ENCODE data around the gene PTPA.

PTPA gene

GRCh38 chr9:129141066-129142041, 30.1 kb downstream of the PTPA start:
- no peak for DNase-seq (ENCODE audit: extremely low read depth, low read depth)
- H3K4me3 ChIP-seq (replicated peaks; ENCODE audit: low read depth, low read length): peak overlapping the region; percentile 62

GRCh38 chr9:129142138-129142935, 31.1 kb downstream of the PTPA start:
- no peak for DNase-seq (ENCODE audit: extremely low read depth, low read depth)
- peak overlapping the region; percentile 62 for H3K4me3 ChIP-seq (replicated peaks; ENCODE audit: low read depth, low read length)
- no peak for TF ChIP-seq CTCF (IDR thresholded peaks at IDR 0.05; ENCODE audit: low read depth, low read length, missing control alignments)

More at GRCh38 chr9:129141066-129142041, 30.1 kb downstream of the PTPA start:
- TF ChIP-seq CTCF (IDR thresholded peaks at IDR 0.05; ENCODE audit: low read depth, low read length, missing control alignments): no peak

- peak overlapping the region; percentile 62 for H3K4me3 ChIP-seq (replicated peaks; ENCODE audit: low read depth, low read length)
- DNase-seq (ENCODE audit: extremely low read depth, low read depth): peak; percentile 85
- TF ChIP-seq CTCF (IDR thresholded peaks at IDR 0.05; ENCODE audit: low read depth, low read length, missing control alignments): peak; percentile 99
Measured at GRCh38 chr9:129143031-129143927, 32.1 kb downstream of the PTPA start.

GRCh38 chr9:129145316-129145715, 34.1 kb downstream of the PTPA start:
- H3K4me3 ChIP-seq (replicated peaks; ENCODE audit: low read depth, low read length): 0 out of 2 replicates have a peak overlapping the region, but pooled peaks have one; percentile 7
- DNase-seq (ENCODE audit: extremely low read depth, low read depth): no peak
- no peak for TF ChIP-seq CTCF (IDR thresholded peaks at IDR 0.05; ENCODE audit: low read depth, low read length, missing control alignments)

GRCh38 chr9:129145841-129146292, 34.7 kb downstream of the PTPA start:
- 0 out of 2 replicates have a peak overlapping the region, but pooled peaks have one; percentile 7 for H3K4me3 ChIP-seq (replicated peaks; ENCODE audit: low read depth, low read length)
- DNase-seq (ENCODE audit: extremely low read depth, low read depth): no peak
- no peak for TF ChIP-seq CTCF (IDR thresholded peaks at IDR 0.05; ENCODE audit: low read depth, low read length, missing control alignments)

GRCh38 chr9:129146441-129146941, 35.3 kb downstream of the PTPA start:
- no peak for TF ChIP-seq CTCF (IDR thresholded peaks at IDR 0.05; ENCODE audit: low read depth, low read length, missing control alignments)
- DNase-seq (ENCODE audit: extremely low read depth, low read depth): no peak
- H3K4me3 ChIP-seq (replicated peaks; ENCODE audit: low read depth, low read length): no peak overlapping the region

All from HFF-Myc (cell line).